ENCODE results near the gene RECQL5.
A peak's percentile ranks its signal among the peaks of the same experiment; 100 is the strongest.

The RECQL5 gene

GRCh38 chr17:75619506-75620431 is 47.2 kb downstream of the RECQL5 start:
- peak in 3 of 51 donors; percentile 15 to 23 (median 15) for DNase-seq

- DNase-seq: no peak
Observed at GRCh38 chr17:75617675-75618074, 49.3 kb downstream of the RECQL5 start.

- no peak for DNase-seq
Observed at GRCh38 chr17:75617218-75617617, 49.7 kb downstream of the RECQL5 start.

GRCh38 chr17:75616521-75617122 is 50.3 kb downstream of the RECQL5 start:
- no peak for DNase-seq

GRCh38 chr17:75615301-75615700 is 51.7 kb downstream of the RECQL5 start:
- DNase-seq: no peak

GRCh38 chr17:75614556-75615270 is 52.2 kb downstream of the RECQL5 start:
- DNase-seq: no peak

- no peak for DNase-seq
Observed at GRCh38 chr17:75614006-75614405, 52.9 kb downstream of the RECQL5 start.

GRCh38 chr17:75612906-75613626 is 53.9 kb downstream of the RECQL5 start:
- DNase-seq: no peak

- no peak for DNase-seq
Observed at GRCh38 chr17:75611851-75612429, 55.0 kb downstream of the RECQL5 start.

- DNase-seq: no peak
Observed at GRCh38 chr17:75610103-75610984, 56.6 kb downstream of the RECQL5 start.

GRCh38 chr17:75607086-75607485 is 59.9 kb downstream of the RECQL5 start:
- DNase-seq: no peak

GRCh38 chr17:75605790-75606189 is 61.2 kb downstream of the RECQL5 start:
- DNase-seq: no peak

- no peak for DNase-seq
Observed at GRCh38 chr17:75604034-75604695, 62.8 kb downstream of the RECQL5 start.

- DNase-seq: no peak
Observed at GRCh38 chr17:75603123-75603522, 63.8 kb downstream of the RECQL5 start.

GRCh38 chr17:75602644-75603043 is 64.3 kb downstream of the RECQL5 start:
- no peak for DNase-seq

GRCh38 chr17:75601057-75601987 is 65.6 kb downstream of the RECQL5 start:
- DNase-seq: peak in 19 of 51 donors; percentile 7 to 60 (median 23)

- no peak for DNase-seq
Observed at GRCh38 chr17:75596320-75597087, 70.5 kb downstream of the RECQL5 start.

- DNase-seq: no peak
Observed at GRCh38 chr17:75595920-75596313, 71.0 kb downstream of the RECQL5 start.
